Bone marrow (tissue), 2 donors: ENCODE measurements around the gene ANAPC2.

Source experiments
- DNase-seq, 2 donors: peaks; one replicate each; lab custom pipeline; 2025; lab: John Stamatoyannopoulos, UW

Gene ANAPC2

DNA sequence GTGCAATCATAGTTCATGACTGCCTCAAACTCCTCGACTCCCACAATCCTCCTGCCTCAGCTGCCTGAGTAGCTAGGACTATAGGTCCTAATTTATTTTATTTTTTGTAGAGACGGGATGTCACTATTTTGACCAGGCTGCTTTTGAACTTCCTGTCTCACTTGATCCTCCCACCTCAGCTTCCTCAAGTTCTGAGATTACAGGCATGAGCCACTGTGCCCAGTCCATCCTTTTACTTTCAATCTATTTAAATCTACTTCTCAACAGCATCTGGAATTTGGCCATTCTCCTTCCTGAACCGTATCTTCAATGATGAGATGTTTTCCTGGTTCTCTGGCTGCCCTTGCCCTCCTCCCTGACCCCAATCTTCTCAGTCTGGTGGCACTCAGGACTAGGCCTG is 61.6 kb downstream of the ANAPC2 start:
- no peak for DNase-seq
